ENCODE data around the gene SH3YL1.

DNA sequence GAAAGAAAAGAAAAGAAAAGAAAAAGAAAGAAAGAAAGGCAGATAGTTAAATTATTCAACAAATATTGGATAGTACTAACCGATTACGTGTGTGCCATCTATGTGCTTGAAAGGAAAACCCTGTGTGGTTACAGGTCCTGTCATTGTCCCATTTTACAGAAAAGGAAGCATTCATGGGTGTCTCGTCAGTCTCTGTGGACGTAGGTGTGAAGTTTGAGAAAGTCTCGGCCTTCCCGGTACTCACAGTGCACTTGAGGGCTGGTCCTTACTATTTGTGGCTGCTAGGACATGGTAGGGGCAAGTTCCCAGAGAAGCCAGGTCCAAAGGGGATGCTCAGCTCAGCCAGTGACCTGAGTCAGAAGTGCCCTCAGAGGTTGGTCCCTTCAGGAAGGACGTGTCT lies 19.3 kb downstream of the SH3YL1 start:
- no peak for TF ChIP-seq POLR2A (IDR thresholded peaks at IDR 0.05)
- TF ChIP-seq, protein P1, sequence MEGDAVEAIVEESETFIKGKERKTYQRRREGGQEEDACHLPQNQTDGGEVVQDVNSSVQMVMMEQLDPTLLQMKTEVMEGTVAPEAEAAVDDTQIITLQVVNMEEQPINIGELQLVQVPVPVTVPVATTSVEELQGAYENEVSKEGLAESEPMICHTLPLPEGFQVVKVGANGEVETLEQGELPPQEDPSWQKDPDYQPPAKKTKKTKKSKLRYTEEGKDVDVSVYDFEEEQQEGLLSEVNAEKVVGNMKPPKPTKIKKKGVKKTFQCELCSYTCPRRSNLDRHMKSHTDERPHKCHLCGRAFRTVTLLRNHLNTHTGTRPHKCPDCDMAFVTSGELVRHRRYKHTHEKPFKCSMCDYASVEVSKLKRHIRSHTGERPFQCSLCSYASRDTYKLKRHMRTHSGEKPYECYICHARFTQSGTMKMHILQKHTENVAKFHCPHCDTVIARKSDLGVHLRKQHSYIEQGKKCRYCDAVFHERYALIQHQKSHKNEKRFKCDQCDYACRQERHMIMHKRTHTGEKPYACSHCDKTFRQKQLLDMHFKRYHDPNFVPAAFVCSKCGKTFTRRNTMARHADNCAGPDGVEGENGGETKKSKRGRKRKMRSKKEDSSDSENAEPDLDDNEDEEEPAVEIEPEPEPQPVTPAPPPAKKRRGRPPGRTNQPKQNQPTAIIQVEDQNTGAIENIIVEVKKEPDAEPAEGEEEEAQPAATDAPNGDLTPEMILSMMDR (IDR thresholded peaks at IDR 0.05) = no peak

Measured in ovary (tissue), 3 donors.